Posterior cingulate gyrus (tissue), 11 donors: ENCODE data around the gene UNC50.
"Not testable (repeated sequence)": the region's sequence is repeated elsewhere in the genome, so short reads cannot be mapped to it uniquely, and the experiment has no call there.

Experiments used
- DNase-seq, 10 donors: peaks; one replicate each; pipeline versions ENCODE4 v3.0.0 to v3.0.0-alpha.2; 2020 to 2021; ENCODE audit warnings: mixed read lengths in 3 of 10
- intact Hi-C: fragments of 100-400 bp; cut with DNase I; formaldehyde crosslinking; loops from one replicate; pipeline ENCODE4 v1.15.1; 2023

UNC50 gene

GRCh38 chr2:98658816-98659490, 50.6 kb downstream of the UNC50 start:
- DNase-seq: no peak
- intact Hi-C loops: no loop called here

- DNase-seq, intact Hi-C loops: not testable (repeated sequence)
Observed at GRCh38 chr2:98659491-98659840, 51.1 kb downstream of the UNC50 start.

DNA sequence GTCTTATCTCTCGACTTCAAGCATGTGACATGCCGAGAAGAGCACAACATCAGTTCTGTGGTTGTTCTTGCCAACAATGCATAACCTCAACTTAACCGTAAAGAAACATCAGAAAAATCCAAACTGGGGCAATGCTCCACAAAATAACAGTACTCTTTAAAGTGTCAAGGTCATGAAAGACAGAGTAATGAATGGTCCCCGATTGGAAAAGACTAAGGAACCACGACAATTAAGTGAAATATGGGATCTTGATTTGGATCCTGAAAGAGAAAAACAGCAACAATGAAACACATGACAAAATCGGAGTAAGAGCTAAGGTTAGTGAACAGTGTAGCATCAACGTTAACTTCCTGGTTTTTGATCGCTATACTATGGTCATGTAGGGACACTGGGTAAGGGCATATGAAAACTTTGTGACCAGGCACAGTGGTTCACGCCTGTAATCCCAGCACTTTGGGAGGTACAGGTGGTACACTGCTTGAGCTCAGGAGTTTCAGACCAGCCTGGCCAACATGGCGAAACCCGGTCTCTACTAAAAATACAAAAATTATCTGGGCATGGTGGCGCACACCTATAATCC, 55.2 kb downstream of the UNC50 start:
- intact Hi-C loops: no loop called here
- no peak for DNase-seq

DNA sequence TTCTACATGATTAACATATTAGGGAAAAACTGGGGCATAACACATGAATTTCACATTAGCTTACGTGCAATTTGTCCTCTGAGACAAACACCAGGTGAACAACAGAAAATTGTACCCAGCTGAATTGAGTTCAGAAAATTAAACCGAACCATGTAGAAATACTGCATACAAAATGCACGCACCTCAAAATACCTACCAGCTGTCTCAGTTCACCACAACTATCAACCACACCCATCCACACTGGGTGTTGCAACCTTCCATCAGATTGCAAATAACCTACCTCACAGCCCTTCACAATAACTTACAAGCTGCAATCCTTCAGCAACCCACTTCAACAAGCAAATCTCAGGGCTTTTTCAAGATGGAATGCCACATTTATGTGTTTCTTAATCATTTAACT, 55.9 kb downstream of the UNC50 start:
- intact Hi-C loops: no loop called here
- DNase-seq: no peak

DNA sequence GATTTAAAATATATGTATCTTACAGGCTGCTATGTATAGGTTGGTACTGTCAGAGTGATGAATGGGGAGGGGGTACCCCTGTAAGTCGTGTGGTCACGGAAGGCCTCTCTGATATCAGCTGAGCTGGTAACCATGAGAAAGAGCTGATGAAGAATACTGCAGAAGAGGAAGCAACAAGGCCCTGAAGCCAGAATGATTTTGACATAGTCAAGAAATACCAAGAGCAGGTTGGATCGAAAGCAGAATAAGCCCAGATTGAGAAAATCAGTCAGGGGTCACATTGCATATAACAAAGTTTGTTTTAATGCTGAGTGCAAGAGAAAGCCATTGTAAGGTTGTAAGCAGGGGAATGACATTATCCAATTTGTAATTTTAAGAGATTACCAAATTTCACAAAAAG, 57.3 kb downstream of the UNC50 start:
- intact Hi-C loops: no loop called here
- DNase-seq: no peak
